ENCODE data around the gene SCD. TPM values are rescaled to one million over a fixed set of nuclear protein-coding genes. Genes with fewer than 3 reads are reported as not detected.
A peak's percentile ranks its signal among the peaks of the same experiment; 100 is the strongest.

The SCD gene
- total RNA-seq, 4 donors from 2014 or later, result 24.3 to 53.9 (median 49.7) TPM

GRCh38 chr10:100362570-100363496, 15.8 kb downstream of the SCD start:
- TF ChIP-seq POLR2AphosphoS5 (IDR thresholded peaks at IDR 0.05) (no peak), CTCF (IDR thresholded peaks at IDR 0.05) (no peak), EP300 (IDR thresholded peaks at IDR 0.05) (no peak), POLR2A (IDR thresholded peaks at IDR 0.05) (no peak)
- Histone ChIP-seq H3K4me1 (peaks cover 25% of the 10 kb centered on the region), H3K27ac (peak overlapping the region; percentile 28), H3K4me3 (no peak overlapping the region), H3K9me3 (no peaks in the 10 kb centered on the region), H3K36me3 (no peaks in the 10 kb centered on the region), H3K27me3 (no peaks in the 10 kb centered on the region)
- DNase-seq (ENCODE audit: low spot score in 2 of 2), result no peak
- 79% methylated on average over 6 of the region's 6 CpGs for WGBS

GRCh38 chr10:100364175-100364574, 17.1 kb downstream of the SCD start:
- TF ChIP-seq EP300 (IDR thresholded peaks at IDR 0.05) (no peak), POLR2A (IDR thresholded peaks at IDR 0.05) (no peak), CTCF (IDR thresholded peaks at IDR 0.05) (no peak), POLR2AphosphoS5 (IDR thresholded peaks at IDR 0.05) (no peak)
- Histone ChIP-seq H3K4me3 (no peak overlapping the region), H3K9me3 (no peaks in the 10 kb centered on the region), H3K27ac (no peak overlapping the region), H3K4me1 (peaks cover 25% of the 10 kb centered on the region), H3K27me3 (no peaks in the 10 kb centered on the region), H3K36me3 (no peaks in the 10 kb centered on the region)
- 86% methylated on average over 3 of the region's 3 CpGs for WGBS
- no peak for DNase-seq (ENCODE audit: low spot score in 2 of 2)

GRCh38 chr10:100364735-100365391, 17.8 kb downstream of the SCD start:
- TF ChIP-seq EP300 (IDR thresholded peaks at IDR 0.05) (no peak), CTCF (IDR thresholded peaks at IDR 0.05) (no peak), POLR2A (IDR thresholded peaks at IDR 0.05) (no peak), POLR2AphosphoS5 (IDR thresholded peaks at IDR 0.05) (no peak)
- peak; percentile 82 to 83 for DNase-seq (ENCODE audit: low spot score in 2 of 2)
- Histone ChIP-seq H3K27me3 (no peaks in the 10 kb centered on the region), H3K4me1 (peaks cover 26% of the 10 kb centered on the region), H3K27ac (peak overlapping the region; percentile 54), H3K36me3 (no peaks in the 10 kb centered on the region), H3K4me3 (no peak overlapping the region), H3K9me3 (no peaks in the 10 kb centered on the region)
- WGBS, result 34% methylated on average over 7 of the region's 7 CpGs

GRCh38 chr10:100368721-100369120, 21.7 kb downstream of the SCD start:
- Histone ChIP-seq H3K36me3 (no peaks in the 10 kb centered on the region), H3K27ac (no peak overlapping the region), H3K4me3 (no peak overlapping the region), H3K9me3 (no peaks in the 10 kb centered on the region), H3K27me3 (no peaks in the 10 kb centered on the region), H3K4me1 (peaks cover 56% of the 10 kb centered on the region)
- no peak for DNase-seq (ENCODE audit: low spot score in 2 of 2)
- TF ChIP-seq POLR2AphosphoS5 (IDR thresholded peaks at IDR 0.05) (no peak), EP300 (IDR thresholded peaks at IDR 0.05) (no peak), POLR2A (IDR thresholded peaks at IDR 0.05) (no peak), CTCF (IDR thresholded peaks at IDR 0.05) (no peak)

All from suprapubic skin (tissue), 4 donors.